Measurements from ENCODE around the gene SPO11. TPM values are rescaled to one million over a fixed set of nuclear protein-coding genes. Genes with fewer than 3 reads are reported as not detected.

The SPO11 gene
- total and polyA plus RNA-seq, 2 of the 4 experiments (the other 2 are of a cell fraction): not detected

- dilution Hi-C loops (cut with HindIII; ENCODE audit: low sequenced_read_pairs, unreplicated experiment): no loop called here
- no peak overlapping the region for H3K23ac ChIP-seq (ENCODE audit: low read depth, low read length)
- WGBS, 2 experiments (ENCODE audit: extremely low coverage in 2 of 2, insufficient read length in 1 of 2): 95% methylated on average over 8 of the region's 13 CpGs; no CpG with 5 or more reads in 1 of the 2 experiments
- CTCF ChIA-PET: interaction anchor here (0.8 kb wide), 1 partner anchor 13 kb away, joined by 3 read pairs; no protein-coding TSS in a partner anchor
- H2BK15ac ChIP-seq (ENCODE audit: low read depth, low read length): no peak overlapping the region
- H3K9ac ChIP-seq (ENCODE audit: low read depth, low read length): no peak overlapping the region
- H3K36me3 ChIP-seq (ENCODE audit: control insufficient read depth, insufficient read depth, low read length): peaks cover 56% of the 10 kb centered on the region
- H3K27me3 ChIP-seq (ENCODE audit: control insufficient read depth, insufficient read depth, low read length): no peaks in the 10 kb centered on the region
- ATAC-seq (ENCODE audit: low read depth) (no peak), DNase-seq (no peak)
- H3K4me1 ChIP-seq (ENCODE audit: control insufficient read depth, insufficient read depth, low read length): no peaks in the 10 kb centered on the region
- H4K20me1 ChIP-seq (ENCODE audit: insufficient read depth, low read length): no peaks in the 10 kb centered on the region; the same call in 1 of the 2 replicates
- H4K91ac ChIP-seq (ENCODE audit: insufficient read depth, low read depth, low read length): no peak overlapping the region
- H4K8ac ChIP-seq (ENCODE audit: low read depth in 2 of 2, low read length in 2 of 2): no peak overlapping the region
- H3K4me3 ChIP-seq (ENCODE audit: insufficient read depth, low read depth, low read length): no peak overlapping the region
- no peak overlapping the region for H2AK5ac ChIP-seq (ENCODE audit: low read depth, low read length)
- H3K27ac ChIP-seq (ENCODE audit: insufficient read depth, low read length): no peak overlapping the region
- no peaks in the 10 kb centered on the region for H3K9me1 ChIP-seq (ENCODE audit: insufficient read depth, low read length)
- no peak overlapping the region for H2BK20ac ChIP-seq (ENCODE audit: low read depth, low read length)
- H3K4ac ChIP-seq (ENCODE audit: low read depth, low read length): no peak overlapping the region
- H3K18ac ChIP-seq (ENCODE audit: low read depth, low read length): no peak overlapping the region
- no peak overlapping the region for H4K5ac ChIP-seq (ENCODE audit: low read depth, low read length)
- no TSS peak for BruUV-seq (replicated peaks)
- POLR2A ChIA-PET (ENCODE audit: unreplicated experiment): no interaction called here
- intact Hi-C loops (cut with micrococcal nuclease): no loop called here
- no peak overlapping the region for H2BK5ac ChIP-seq (ENCODE audit: low read depth, low read length, poor library complexity, severe bottlenecking)
- in situ Hi-C loops (cut with MboI; ENCODE audit: low sequenced_read_pairs): loop anchor here (25.0 kb wide), 1 partner anchor 1660 kb away; the partner anchor contains the start of genes ATP5F1E and PRELID3B
- no peak overlapping the region for H3K14ac ChIP-seq (replicated peaks; ENCODE audit: low read depth, low read length)
- H2BK120ac ChIP-seq (ENCODE audit: low read depth, low read length): no peak overlapping the region
- TF ChIP-seq MXI1 (IDR thresholded peaks at IDR 0.05; ENCODE audit: borderline replicate concordance, low read depth, low read length): no peak
- no peak for TF ChIP-seq CHD1 (IDR thresholded peaks at IDR 0.05; ENCODE audit: low read depth, low read length)
- no peak for TF ChIP-seq RAD21 (IDR thresholded peaks at IDR 0.05; ENCODE audit: low read length)
- no peak for TF ChIP-seq CTCF (conservative IDR thresholded peaks at IDR 0.05; ENCODE audit: low read depth, low read length)
- no peak for TF ChIP-seq CEBPB (IDR thresholded peaks at IDR 0.05; ENCODE audit: low read depth, low read length)
- no peak for TF ChIP-seq FOS (IDR thresholded peaks at IDR 0.05; ENCODE audit: low read depth, low read length)
- no peak for TF ChIP-seq RFX5 (IDR thresholded peaks at IDR 0.05; ENCODE audit: low read depth, low read length)
- no peak for TF ChIP-seq POLR2A (IDR thresholded peaks at IDR 0.05; ENCODE audit: low read depth, low read length)
- no peak for TF ChIP-seq NFE2L2 (IDR thresholded peaks at IDR 0.05; ENCODE audit: low read depth, low read length)
- no peak for TF ChIP-seq SMC3 (IDR thresholded peaks at IDR 0.05; ENCODE audit: low read depth, low read length)
- no peak for TF ChIP-seq BHLHE40 (IDR thresholded peaks at IDR 0.05; ENCODE audit: low read depth, low read length)
- TF ChIP-seq USF2 (IDR thresholded peaks at IDR 0.05; ENCODE audit: low read depth, low read length): no peak
- H3K56ac ChIP-seq (ENCODE audit: extremely low read depth, insufficient read depth, low read length): no peak overlapping the region
- H2AFZ ChIP-seq (replicated peaks; ENCODE audit: low read length, poor library complexity): no peak overlapping the region
- no peaks in the 10 kb centered on the region for H3K9me3 ChIP-seq (ENCODE audit: control insufficient read depth, insufficient read depth, low read length)
- no peaks in the 10 kb centered on the region; a peak in 1 of 4 replicates for H3K79me1 ChIP-seq (ENCODE audit: low read depth in 1 of 2, low read length in 2 of 2)
- H2AK9ac ChIP-seq (replicated peaks; ENCODE audit: low read depth, low read length, poor library complexity): no peak overlapping the region
- H3K4me2 ChIP-seq (ENCODE audit: low read depth, low read length): no peak overlapping the region
These were observed 47.7 kb downstream of the SPO11 start for GRCh38 chr20:57377350-57377749.

Measured in IMR-90 (cell line).